Kidney (tissue), 14 donors: ENCODE measurements around the gene ZNF398. TPM values are rescaled to one million over a fixed set of nuclear protein-coding genes. Genes with fewer than 3 reads are reported as not detected.

Experiments
- DNase-seq, 5 donors: peaks; one replicate each; pipeline ENCODE4 v3.0.0-alpha.2; 2013 to 2020
- FAIRE-seq: peaks from 2 replicates; lab custom pipeline; 2012; peaks lifted over from hg19 to GRCh38; lab: Jason Lieb, UNC
- H3K27ac ChIP-seq, 2 donors: one replicate each; pipeline ENCODE4 v1.7.0; 2013; ENCODE audit warnings: low read depth in 2 of 2, low read length in 2 of 2, inconsistent platforms in 1 of 2
- H3K27me3 ChIP-seq: one replicate; pipeline ENCODE4 v1.7.1; 2013; ENCODE audit warnings: low read length, inconsistent platforms; ENCODE audit not compliant: control insufficient read depth, insufficient read depth
- H3K36me3 ChIP-seq, 3 donors: one replicate each; pipeline versions ENCODE4 v1.7.0 to v1.7.1; 2013; ENCODE audit warnings: low read length in 3 of 3, control low read depth in 1 of 3, inconsistent platforms in 1 of 3; ENCODE audit not compliant: insufficient read depth in 3 of 3, control insufficient read depth in 2 of 3
- H3K4me1 ChIP-seq, 3 donors: one replicate each; pipeline versions ENCODE4 v1.7.0 to v1.7.1; 2013; ENCODE audit warnings: low read length in 3 of 3, inconsistent platforms in 1 of 3, low read depth in 1 of 3; ENCODE audit not compliant: control insufficient read depth in 2 of 3, insufficient read depth in 2 of 3
- H3K4me3 ChIP-seq, 3 donors: one replicate each; pipeline versions ENCODE4 v1.7.0 to v1.8.1; 2013; ENCODE audit warnings: low read length in 3 of 3, control low read depth in 1 of 3, inconsistent platforms in 1 of 3
- H3K9ac ChIP-seq, 3 donors: one replicate each; pipeline versions ENCODE4 v1.7.0 to v1.7.1; 2013; ENCODE audit warnings: low read length in 3 of 3, control low read depth in 1 of 3, inconsistent platforms in 1 of 3
- H3K9me3 ChIP-seq, 3 donors: one replicate each; pipeline versions ENCODE4 v1.7.0 to v1.7.1; 2013; ENCODE audit warnings: low read length in 3 of 3, control low read depth in 1 of 3, inconsistent platforms in 1 of 3; ENCODE audit not compliant: control insufficient read depth in 2 of 3, insufficient read depth in 1 of 3
- CTCF ChIP-seq: IDR thresholded peaks from 3 replicates; pipeline ENCODE4 v1.5.1; 2012; ENCODE audit warnings: mild to moderate bottlenecking, moderate library complexity, borderline replicate concordance; ENCODE audit not compliant: insufficient read depth; ENCODE audit errors: extremely low read depth
- intact Hi-C: fragments of 100-400 bp; cut with DNase I; formaldehyde crosslinking; loops from one replicate; pipeline ENCODE4 v1.11.1; 2022
- polyA plus RNA-seq: library from polyadenylated mRNA; stranded (reverse); fragments of 350-450 nt; fragmentation: Illumina TruSeq; extraction: RNeasy Lipid Tissue Mini Kit (QIAGEN cat#74804); gene quantifications from one replicate; pipeline ENCODE4 v1.2.3, GENCODE V29; 2014; ENCODE audit warnings: low read depth, low replicate concordance; ENCODE audit not compliant: insufficient read depth
- total RNA-seq: library from RNA; stranded (reverse); fragmentation: NEBNext Ultra II Directional; extraction: Animal tissue kit (Norgen Biotek cat#: 25700); gene quantifications from one replicate; pipeline ENCODE4 v1.2.1, GENCODE V29; 2021
- donor health status: control.
- donor health status: control.
- donor health status: control.
- donor health status: control.
- donor health status: control.
- donor health status: DM: yes; HTN: yes; CAD: no.
- donor health status: Normal renal cell carcinoma (clear cell type).

The ZNF398 gene
- total and polyA plus RNA-seq, 2 donors from 2014 or later: 3.2 to 12.6 TPM

DNA sequence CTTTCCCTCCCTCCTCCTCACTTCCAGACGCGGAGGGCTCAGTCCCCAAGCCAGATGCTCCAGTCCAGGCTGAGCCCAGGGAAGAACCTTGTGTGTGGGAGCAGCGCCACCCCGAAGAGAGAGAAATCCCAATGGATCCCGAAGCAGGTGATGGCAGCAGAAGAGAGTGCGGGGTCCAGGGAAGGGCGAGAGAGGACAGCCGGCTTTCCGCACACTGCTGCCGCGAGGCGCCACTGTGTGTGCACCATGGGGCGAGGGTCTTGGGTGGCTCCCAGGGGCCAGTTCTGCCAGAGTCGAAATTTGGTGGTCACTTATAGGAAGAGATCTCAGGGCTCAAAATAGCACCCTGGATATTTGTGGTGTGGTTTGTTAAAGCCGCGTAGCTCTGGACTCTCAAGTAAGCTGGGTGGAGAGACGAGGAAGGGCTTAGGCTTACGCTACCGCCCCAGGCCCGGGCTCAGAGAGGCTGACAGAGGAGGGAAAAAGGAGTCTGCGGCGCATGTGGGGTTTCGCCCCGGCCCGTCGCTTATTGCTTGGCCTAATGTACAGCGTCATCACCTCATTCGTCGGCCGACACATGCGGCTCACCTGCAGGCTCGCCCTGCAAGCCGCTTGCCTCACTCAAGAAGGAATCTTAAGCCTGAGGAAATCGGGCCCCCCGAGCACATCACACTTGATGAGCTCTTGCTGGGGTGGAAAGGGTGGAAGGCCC, 60.2 kb downstream of the ZNF398 start:
- peak in 1 of 5 donors; percentile 45 for DNase-seq

DNA sequence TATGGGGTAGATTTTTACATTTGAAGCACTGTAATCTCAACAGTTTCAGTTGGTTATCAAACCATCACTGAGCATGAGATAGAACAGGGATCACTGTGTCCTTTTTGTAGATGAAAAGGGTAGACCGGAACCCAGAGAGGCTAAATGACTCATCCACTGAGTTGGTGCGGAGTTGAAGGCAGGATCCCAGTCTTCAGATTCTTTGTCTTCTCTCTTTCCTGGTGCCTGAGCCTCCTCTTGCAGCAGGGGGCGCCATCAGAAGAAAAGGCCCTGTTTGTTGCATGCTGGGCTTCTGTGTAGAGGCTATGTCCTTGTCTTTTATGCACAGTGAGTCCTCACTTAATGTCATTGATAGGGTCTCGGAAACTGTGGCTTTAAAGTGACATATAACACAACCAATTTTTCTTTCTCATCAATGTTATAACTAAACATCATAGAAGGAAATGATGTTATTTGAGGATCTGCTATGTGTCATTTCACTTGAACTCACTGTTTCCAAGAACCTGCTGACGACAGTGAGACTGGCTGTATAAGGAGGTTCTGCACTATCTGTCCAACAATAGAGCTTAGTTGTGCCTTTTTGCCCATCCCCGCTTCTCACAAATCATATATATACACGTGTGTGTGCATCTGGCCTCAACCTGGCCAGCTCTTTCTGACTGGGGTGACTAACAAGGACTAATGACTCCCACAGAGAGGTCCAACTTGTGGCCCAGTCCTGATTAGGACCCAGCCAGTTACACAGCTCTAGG, 62.4 kb downstream of the ZNF398 start:
- peak; percentile 21 for TF ChIP-seq CTCF
- Histone ChIP-seq H3K4me3 (no peak overlapping the region), H3K9me3 (no peaks in the 10 kb centered on the region), H3K36me3 (peaks cover 13 to 66% (median 56%) of the 10 kb centered on the region in 3 donors), H3K27ac (no peak overlapping the region), H3K4me1 (no peaks in the 10 kb centered on the region), H3K27me3 (no peaks in the 10 kb centered on the region), H3K9ac (no peak overlapping the region)
- FAIRE-seq: no peak
- DNase-seq: peak in 3 of 5 donors; percentile 19 to 30 (median 25)
- intact Hi-C loops: no loop called here

More for the DNA sequence above, 60.2 kb downstream of the ZNF398 start:
- H3K9ac ChIP-seq: no peak overlapping the region
- no peak overlapping the region for H3K4me3 ChIP-seq
- peaks cover 18 to 61% (median 50%) of the 10 kb centered on the region in 3 donors for H3K36me3 ChIP-seq
- TF ChIP-seq CTCF: no peak
- FAIRE-seq: no peak
- no peak overlapping the region for H3K27ac ChIP-seq
- no peaks in the 10 kb centered on the region for H3K27me3 ChIP-seq
- intact Hi-C loops: no loop called here
- H3K4me1 ChIP-seq: no peaks in the 10 kb centered on the region
- no peaks in the 10 kb centered on the region for H3K9me3 ChIP-seq

- DNase-seq (peak in 1 of 5 donors; percentile 31), FAIRE-seq (no peak)
- H3K9ac ChIP-seq: no peak overlapping the region
- H3K9me3 ChIP-seq: no peaks in the 10 kb centered on the region
- H3K4me3 ChIP-seq: no peak overlapping the region
- no peak overlapping the region for H3K27ac ChIP-seq
- no peaks in the 10 kb centered on the region for H3K27me3 ChIP-seq
- H3K4me1 ChIP-seq: no peaks in the 10 kb centered on the region
- H3K36me3 ChIP-seq: peaks cover 16 to 72% (median 59%) of the 10 kb centered on the region in 3 donors
- intact Hi-C loops: no loop called here
- no peak for TF ChIP-seq CTCF
These were observed 63.3 kb downstream of the ZNF398 start for GRCh38 chr7:149210551-149210950.
